Gastrocnemius medialis (tissue), 4 donors: ENCODE data around the gene SCN5A. TPM values are rescaled to one million over a fixed set of nuclear protein-coding genes. Genes with fewer than 3 reads are reported as not detected.

Experiments
- ATAC-seq, 2 donors: fragments of 150-250 bp; one replicate each; pipeline ENCODE4 v1.9.1; 2016
- DNase-seq, 2 donors: peaks; one replicate each; pipeline ENCODE4 v3.0.0-alpha.2; 2019
- H3K27ac ChIP-seq, 4 donors: fragments of 200-600 bp; sonication (generic); 1 replicate in 1 of 4; 2 replicates in 3 of 4; pipeline ENCODE4 v1.5.1; 2016 to 2018; ENCODE audit warnings: mild to moderate bottlenecking in 2 of 4, moderate library complexity in 1 of 4
- H3K27me3 ChIP-seq, 3 donors: fragments of 200-600 bp; sonication (generic) in 2 of 3; 1 replicate in 1 of 3; 2 replicates in 2 of 3; pipeline versions ENCODE4 v1.5.1 to v1.6.0; 2016 to 2019; ENCODE audit warnings: mild to moderate bottlenecking in 1 of 3, moderate library complexity in 1 of 3
- H3K36me3 ChIP-seq, 2 donors: fragments of 200-600 bp; sonication (generic) in 1 of 2; one replicate each; pipeline ENCODE4 v1.5.1; 2017 to 2018
- H3K4me1 ChIP-seq, 2 donors: fragments of 200-600 bp; sonication (generic) in 1 of 2; one replicate each; pipeline ENCODE4 v1.5.1; 2016 to 2017; ENCODE audit warnings: mild to moderate bottlenecking in 2 of 2
- H3K4me3 ChIP-seq, 4 donors: fragments of 200-600 bp; sonication (generic) in 3 of 4; 1 replicate in 1 of 4; 2 replicates in 3 of 4; pipeline ENCODE4 v1.5.1; 2016 to 2019; ENCODE audit warnings: mild to moderate bottlenecking in 2 of 4
- H3K9me3 ChIP-seq, 3 donors: fragments of 200-600 bp; sonication (generic) in 2 of 3; 1 replicate in 1 of 3; 2 replicates in 2 of 3; pipeline ENCODE4 v1.5.1; 2016 to 2019
- POLR2A ChIP-seq, 2 donors: fragments of 450-650 bp; IDR thresholded peaks; one replicate each; pipeline ENCODE4 v1.6.1; 2017; ENCODE audit warnings: antibody characterized with exemption in 2 of 2, mild to moderate bottlenecking in 2 of 2, moderate library complexity in 2 of 2
- in situ Hi-C, 4 donors: fragments of 200-750 bp; cut with MboI; loops; one replicate each; pipeline versions ENCODE4 v1.15.0 to v1.8.0; 2017; ENCODE audit warnings: low sequenced_read_pairs in 4 of 4
- intact Hi-C: fragments of 100-400 bp; cut with DNase I; formaldehyde crosslinking; loops from one replicate; pipeline ENCODE4 v1.15.1; 2023; ENCODE audit warnings: low total_unique reads
- total RNA-seq, 4 donors: library from RNA; depleted of rRNA; stranded (reverse); fragments of >200 nt; gene quantifications; one replicate each; pipeline versions ENCODE4 v1.1.0 to v1.2.3, GENCODE V29; 2016
- TF ChIP-seq, protein P1 (sequence below), 5 experiments: fragments of 450-650 bp in 3 of 5; fragments of 200-600 bp in 2 of 5; sonication (generic) in 2 of 5; IDR thresholded peaks in 4 of 5; conservative IDR thresholded peaks in 1 of 5; 1 replicate in 4 of 5; 2 replicates in 1 of 5; pipeline ENCODE4 v1.5.1; 2016 to 2019; ENCODE audit warnings: antibody characterized with exemption in 5 of 5, mild to moderate bottlenecking in 3 of 5, moderate library complexity in 3 of 5

Gene SCN5A
- total RNA-seq, 4 donors from 2014 or later: 0.05 to 4.3 (median 2.8) TPM; not detected in 1

DNA sequence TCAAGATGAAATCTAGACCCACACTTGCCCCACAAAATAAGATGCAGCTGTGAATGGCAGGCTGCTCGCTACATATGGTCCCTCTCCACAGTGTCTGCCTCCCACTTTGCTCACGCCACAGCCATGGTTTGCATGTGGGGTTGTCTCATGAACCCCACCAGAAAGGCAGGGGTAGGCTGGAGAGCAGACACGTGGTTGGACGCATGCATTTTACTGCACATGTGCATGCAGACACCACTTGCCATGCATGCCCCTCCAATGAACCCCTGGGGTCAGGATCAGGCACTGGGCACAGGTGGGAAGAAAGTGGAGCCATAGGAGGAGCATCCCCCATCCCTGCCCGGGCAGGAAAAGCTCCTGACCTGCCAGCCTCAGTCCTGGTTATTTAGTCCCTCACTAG lies 20.7 kb downstream of the SCN5A start:
- no peaks in the 10 kb centered on the region for H3K27me3 ChIP-seq
- no peaks in the 10 kb centered on the region for H3K9me3 ChIP-seq
- H3K4me1 ChIP-seq: no peaks in the 10 kb centered on the region
- H3K27ac ChIP-seq: no peak overlapping the region
- no peak for DNase-seq
- H3K4me3 ChIP-seq: no peak overlapping the region
- no peaks in the 10 kb centered on the region for H3K36me3 ChIP-seq
- intact Hi-C loops (no loop called here), in situ Hi-C loops (no loop called here)
- TF ChIP-seq, protein P1, sequence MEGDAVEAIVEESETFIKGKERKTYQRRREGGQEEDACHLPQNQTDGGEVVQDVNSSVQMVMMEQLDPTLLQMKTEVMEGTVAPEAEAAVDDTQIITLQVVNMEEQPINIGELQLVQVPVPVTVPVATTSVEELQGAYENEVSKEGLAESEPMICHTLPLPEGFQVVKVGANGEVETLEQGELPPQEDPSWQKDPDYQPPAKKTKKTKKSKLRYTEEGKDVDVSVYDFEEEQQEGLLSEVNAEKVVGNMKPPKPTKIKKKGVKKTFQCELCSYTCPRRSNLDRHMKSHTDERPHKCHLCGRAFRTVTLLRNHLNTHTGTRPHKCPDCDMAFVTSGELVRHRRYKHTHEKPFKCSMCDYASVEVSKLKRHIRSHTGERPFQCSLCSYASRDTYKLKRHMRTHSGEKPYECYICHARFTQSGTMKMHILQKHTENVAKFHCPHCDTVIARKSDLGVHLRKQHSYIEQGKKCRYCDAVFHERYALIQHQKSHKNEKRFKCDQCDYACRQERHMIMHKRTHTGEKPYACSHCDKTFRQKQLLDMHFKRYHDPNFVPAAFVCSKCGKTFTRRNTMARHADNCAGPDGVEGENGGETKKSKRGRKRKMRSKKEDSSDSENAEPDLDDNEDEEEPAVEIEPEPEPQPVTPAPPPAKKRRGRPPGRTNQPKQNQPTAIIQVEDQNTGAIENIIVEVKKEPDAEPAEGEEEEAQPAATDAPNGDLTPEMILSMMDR (IDR thresholded peaks at IDR 0.05 in 4 of 5, conservative IDR thresholded peaks at IDR 0.05 in 1 of 5): no peak
- no peak for TF ChIP-seq POLR2A (IDR thresholded peaks at IDR 0.05)
- ATAC-seq: no peak

- no peaks in the 10 kb centered on the region for H3K4me1 ChIP-seq
- H3K4me3 ChIP-seq: no peak overlapping the region
- H3K27ac ChIP-seq: no peak overlapping the region
- DNase-seq (no peak), ATAC-seq (no peak)
- no peak for TF ChIP-seq POLR2A (IDR thresholded peaks at IDR 0.05)
- TF ChIP-seq, protein P1 (IDR thresholded peaks at IDR 0.05 in 4 of 5, conservative IDR thresholded peaks at IDR 0.05 in 1 of 5): no peak
- in situ Hi-C loops: no loop called here
- intact Hi-C loops: no loop called here
- H3K9me3 ChIP-seq: no peaks in the 10 kb centered on the region
- H3K27me3 ChIP-seq: no peaks in the 10 kb centered on the region
- no peaks in the 10 kb centered on the region for H3K36me3 ChIP-seq
Measured at GRCh38 chr3:38627956-38628355, 21.5 kb downstream of the SCN5A start.

DNA sequence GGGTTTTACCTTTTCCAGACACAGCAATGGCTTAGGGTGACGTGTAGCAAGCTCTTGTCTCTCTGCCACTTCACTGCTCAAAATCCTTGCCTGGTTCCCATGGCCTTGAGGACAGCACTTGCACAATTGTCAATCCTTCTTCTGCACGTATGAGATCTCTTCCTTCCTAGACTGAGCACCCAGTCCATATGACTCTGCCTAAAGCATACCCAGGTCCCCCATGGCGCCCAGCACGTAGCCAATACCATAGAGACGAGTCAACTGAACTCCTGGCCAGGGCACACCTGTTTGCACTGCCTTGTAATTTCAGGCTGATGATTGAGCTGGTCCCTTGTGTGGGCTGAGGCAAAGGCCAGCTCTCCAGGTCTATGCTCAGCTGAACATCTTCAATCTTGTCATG lies 23.3 kb downstream of the SCN5A start:
- no peaks in the 10 kb centered on the region for H3K27me3 ChIP-seq
- no peak for TF ChIP-seq POLR2A (IDR thresholded peaks at IDR 0.05)
- TF ChIP-seq, protein P1 (IDR thresholded peaks at IDR 0.05 in 4 of 5, conservative IDR thresholded peaks at IDR 0.05 in 1 of 5): no peak
- ATAC-seq (no peak), DNase-seq (no peak)
- H3K36me3 ChIP-seq: no peaks in the 10 kb centered on the region
- intact Hi-C loops (no loop called here), in situ Hi-C loops (no loop called here)
- H3K27ac ChIP-seq: no peak overlapping the region
- H3K4me3 ChIP-seq: no peak overlapping the region
- no peaks in the 10 kb centered on the region for H3K9me3 ChIP-seq
- no peaks in the 10 kb centered on the region for H3K4me1 ChIP-seq

DNA sequence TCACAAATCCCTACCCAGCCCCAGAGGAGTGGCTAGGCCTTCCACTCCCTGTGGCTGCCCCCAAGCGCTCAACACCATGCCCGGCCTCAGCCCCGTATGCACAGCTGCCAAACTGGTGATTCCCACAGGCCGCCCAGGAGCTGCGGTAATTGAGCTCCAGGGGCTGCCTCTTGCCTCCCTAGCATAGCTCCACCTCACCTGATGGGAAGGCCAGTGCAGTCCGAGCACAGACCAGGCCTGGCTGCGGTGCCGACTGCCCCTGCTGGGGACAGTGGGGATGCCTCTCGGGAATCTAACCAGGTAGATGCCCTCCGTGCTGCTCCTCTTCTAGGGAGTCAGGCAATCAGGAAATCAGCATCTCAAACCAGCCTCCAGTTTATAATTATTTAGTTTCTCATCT lies 25.9 kb downstream of the SCN5A start:
- Histone ChIP-seq H3K9me3 (no peaks in the 10 kb centered on the region), H3K4me1 (no peaks in the 10 kb centered on the region), H3K27ac (no peak overlapping the region), H3K36me3 (no peaks in the 10 kb centered on the region), H3K4me3 (no peak overlapping the region), H3K27me3 (no peaks in the 10 kb centered on the region)
- DNase-seq (no peak), ATAC-seq (no peak)
- intact Hi-C loops: no loop called here
- TF ChIP-seq, protein P1 (IDR thresholded peaks at IDR 0.05 in 4 of 5, conservative IDR thresholded peaks at IDR 0.05 in 1 of 5): no peak
- no peak for TF ChIP-seq POLR2A (IDR thresholded peaks at IDR 0.05)
- in situ Hi-C loops: no loop called here

- H3K4me3 ChIP-seq: no peak overlapping the region
- ATAC-seq (no peak), DNase-seq (no peak)
- no peaks in the 10 kb centered on the region for H3K4me1 ChIP-seq
- no peaks in the 10 kb centered on the region for H3K9me3 ChIP-seq
- TF ChIP-seq, protein P1 (IDR thresholded peaks at IDR 0.05 in 4 of 5, conservative IDR thresholded peaks at IDR 0.05 in 1 of 5): no peak
- TF ChIP-seq POLR2A (IDR thresholded peaks at IDR 0.05): no peak
- in situ Hi-C loops (no loop called here), intact Hi-C loops (no loop called here)
- H3K27ac ChIP-seq: no peak overlapping the region
- H3K27me3 ChIP-seq: no peaks in the 10 kb centered on the region
- no peaks in the 10 kb centered on the region for H3K36me3 ChIP-seq
Measured at GRCh38 chr3:38622336-38622735, 27.2 kb downstream of the SCN5A start.
